Measurements from ENCODE around the gene CREM. TPM values are rescaled to one million over a fixed set of nuclear protein-coding genes. Genes with fewer than 3 reads are reported as not detected.

The CREM gene
- total RNA-seq, 2 experiments from 2014 or later: 65.7 to 67.0 TPM

DNA sequence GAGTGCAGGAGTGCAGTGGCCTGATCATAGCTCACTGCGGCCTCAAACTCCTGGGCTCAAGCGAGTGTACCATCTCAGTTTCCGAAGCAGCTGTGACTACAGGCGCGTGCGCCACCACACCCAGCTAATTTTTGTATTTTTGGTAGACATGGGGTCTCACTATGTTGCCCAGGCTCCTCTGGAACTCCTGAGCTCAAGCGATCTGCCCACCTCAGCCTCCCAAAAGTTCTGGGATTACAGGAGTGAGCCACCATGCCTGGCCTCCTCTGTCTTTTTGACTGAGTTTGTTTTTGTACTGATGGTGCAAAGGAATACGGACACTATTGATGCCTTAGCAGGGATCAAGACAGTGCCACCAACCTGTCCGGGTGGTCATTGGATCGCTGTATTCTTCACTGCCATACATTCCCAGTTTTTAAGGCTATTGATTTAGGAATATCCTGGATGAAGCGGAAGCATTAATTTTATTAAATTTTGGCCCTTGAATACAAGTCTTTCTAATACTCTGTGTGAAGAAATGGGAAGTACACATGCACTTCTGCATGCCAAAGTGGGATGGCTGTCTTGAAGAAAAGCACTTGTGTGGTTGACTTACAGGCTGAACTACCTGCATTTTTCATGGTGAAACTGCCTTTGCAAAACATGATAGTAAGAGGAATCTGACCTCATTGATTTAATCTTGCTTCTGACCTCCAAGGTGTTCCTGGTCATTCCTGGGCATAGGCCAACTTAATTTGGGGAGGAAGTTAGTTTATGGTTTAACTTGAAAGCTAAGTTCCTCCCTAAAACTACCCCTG, 34.5 kb upstream of the CREM start:
- Mint-ChIP-seq H3K36me3 (ENCODE audit: low read depth) (peaks cover 23% of the 10 kb centered on the region), H3K27me3 (peaks cover 18% of the 10 kb centered on the region), H3K4me3 (no peak overlapping the region), H3K9me3 (no peaks in the 10 kb centered on the region), H3K4me1 (ENCODE audit: low read depth) (peaks cover 38% of the 10 kb centered on the region), H3K27ac (no peak overlapping the region)
- TF ChIP-seq, protein P1, sequence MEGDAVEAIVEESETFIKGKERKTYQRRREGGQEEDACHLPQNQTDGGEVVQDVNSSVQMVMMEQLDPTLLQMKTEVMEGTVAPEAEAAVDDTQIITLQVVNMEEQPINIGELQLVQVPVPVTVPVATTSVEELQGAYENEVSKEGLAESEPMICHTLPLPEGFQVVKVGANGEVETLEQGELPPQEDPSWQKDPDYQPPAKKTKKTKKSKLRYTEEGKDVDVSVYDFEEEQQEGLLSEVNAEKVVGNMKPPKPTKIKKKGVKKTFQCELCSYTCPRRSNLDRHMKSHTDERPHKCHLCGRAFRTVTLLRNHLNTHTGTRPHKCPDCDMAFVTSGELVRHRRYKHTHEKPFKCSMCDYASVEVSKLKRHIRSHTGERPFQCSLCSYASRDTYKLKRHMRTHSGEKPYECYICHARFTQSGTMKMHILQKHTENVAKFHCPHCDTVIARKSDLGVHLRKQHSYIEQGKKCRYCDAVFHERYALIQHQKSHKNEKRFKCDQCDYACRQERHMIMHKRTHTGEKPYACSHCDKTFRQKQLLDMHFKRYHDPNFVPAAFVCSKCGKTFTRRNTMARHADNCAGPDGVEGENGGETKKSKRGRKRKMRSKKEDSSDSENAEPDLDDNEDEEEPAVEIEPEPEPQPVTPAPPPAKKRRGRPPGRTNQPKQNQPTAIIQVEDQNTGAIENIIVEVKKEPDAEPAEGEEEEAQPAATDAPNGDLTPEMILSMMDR (IDR thresholded peaks at IDR 0.05): no peak
- no peaks in the 10 kb centered on the region for H3K9me3 ChIP-seq (ENCODE audit: control insufficient read depth in 1 of 2, insufficient read depth in 1 of 2, low read length in 2 of 2)
- H3K27me3 ChIP-seq (ENCODE audit: control insufficient read depth in 1 of 2, insufficient read depth in 2 of 2, low read length in 2 of 2): no peaks in the 10 kb centered on the region
- no peak overlapping the region for H3K4me3 ChIP-seq (ENCODE audit: low read length)
- ChIA-PET POLR2A (interaction anchor here (0.7 to 3.4 kb wide), 2 partner anchors 34 to 104 kb away, joined by 4 to 36 read pairs; no protein-coding TSS in a partner anchor), CTCF (interaction anchor here (1.0 to 2.4 kb wide), 3 partner anchors 11 to 104 kb away, joined by 3 to 6 read pairs (median 3); partner anchors contain the start of gene CREM)
- ATAC-seq (ENCODE audit: poor library complexity): no peak
- H3K36me3 ChIP-seq (ENCODE audit: insufficient read depth, low read length): no peaks in the 10 kb centered on the region
- no peak overlapping the region for H3K27ac ChIP-seq (ENCODE audit: low read depth in 1 of 2, low read length in 2 of 2)
- intact Hi-C loops (cut with DNase I, micrococcal nuclease): loop anchor here (2.0 to 5.0 kb wide), 3 partner anchors 33 to 243 kb away; partner anchors contain the start of gene CREM (in 1 of the 2)
- H3K4me1 ChIP-seq (ENCODE audit: insufficient read depth, low read length): peaks cover 33% of the 10 kb centered on the region
- DNase-seq: no peak

GRCh38 chr10:35092851-35093250, 33.8 kb upstream of the CREM start:
- Histone ChIP-seq H3K27me3 (ENCODE audit: control insufficient read depth in 1 of 2, insufficient read depth in 2 of 2, low read length in 2 of 2) (no peaks in the 10 kb centered on the region), H3K4me3 (ENCODE audit: low read length) (no peak overlapping the region), H3K9me3 (ENCODE audit: control insufficient read depth in 1 of 2, insufficient read depth in 1 of 2, low read length in 2 of 2) (no peaks in the 10 kb centered on the region), H3K27ac (ENCODE audit: low read depth in 1 of 2, low read length in 2 of 2) (no peak overlapping the region), H3K4me1 (ENCODE audit: insufficient read depth, low read length) (peaks cover 27% of the 10 kb centered on the region), H3K36me3 (ENCODE audit: insufficient read depth, low read length) (no peaks in the 10 kb centered on the region)
- Mint-ChIP-seq H3K27me3 (peaks cover 18% of the 10 kb centered on the region), H3K27ac (no peak overlapping the region), H3K36me3 (ENCODE audit: low read depth) (peaks cover 20% of the 10 kb centered on the region), H3K9me3 (no peaks in the 10 kb centered on the region), H3K4me3 (peak overlapping the region; percentile 7), H3K4me1 (ENCODE audit: low read depth) (peaks cover 31% of the 10 kb centered on the region)
- ChIA-PET POLR2A (no interaction called here), CTCF (interaction anchor here (1.7 kb wide), 1 partner anchor 12 kb away, joined by 3 read pairs; no protein-coding TSS in a partner anchor)
- peak in 1 of 14 experiments; percentile 21 for DNase-seq
- ATAC-seq (ENCODE audit: poor library complexity): no peak
- intact Hi-C loops (cut with DNase I, micrococcal nuclease): loop anchor here in 1 of 2 experiments (5.0 kb wide), 1 partner anchor 34 kb away; the partner anchor contains the start of gene CREM
- TF ChIP-seq, protein P1 (IDR thresholded peaks at IDR 0.05): no peak

- no peaks in the 10 kb centered on the region for H3K27me3 ChIP-seq (ENCODE audit: control insufficient read depth in 1 of 2, insufficient read depth in 2 of 2, low read length in 2 of 2)
- no peak overlapping the region for H3K4me3 ChIP-seq (ENCODE audit: low read length)
- no peak overlapping the region for H3K27ac Mint-ChIP-seq
- peaks cover under 1% of the 10 kb centered on the region for H3K36me3 Mint-ChIP-seq (ENCODE audit: low read depth)
- H3K4me1 Mint-ChIP-seq (ENCODE audit: low read depth): peaks cover 2% of the 10 kb centered on the region
- H3K9me3 Mint-ChIP-seq: no peaks in the 10 kb centered on the region
- DNase-seq (no peak), ATAC-seq (ENCODE audit: poor library complexity) (no peak)
- H3K27ac ChIP-seq (ENCODE audit: low read depth in 1 of 2, low read length in 2 of 2): no peak overlapping the region
- no peak overlapping the region for H3K4me3 Mint-ChIP-seq
- H3K9me3 ChIP-seq (ENCODE audit: control insufficient read depth in 1 of 2, insufficient read depth in 1 of 2, low read length in 2 of 2): no peaks in the 10 kb centered on the region
- H3K4me1 ChIP-seq (ENCODE audit: insufficient read depth, low read length): no peaks in the 10 kb centered on the region
- CTCF ChIA-PET: no interaction called here
- intact Hi-C loops (cut with DNase I, micrococcal nuclease): no loop called here
- H3K36me3 ChIP-seq (ENCODE audit: insufficient read depth, low read length): no peaks in the 10 kb centered on the region
- POLR2A ChIA-PET: no interaction called here
- TF ChIP-seq, protein P1 (IDR thresholded peaks at IDR 0.05): no peak
- peaks cover 27% of the 10 kb centered on the region for H3K27me3 Mint-ChIP-seq
These were observed 30.3 kb upstream of the CREM start for GRCh38 chr10:35096312-35096711.
